Epithelial cell of proximal tubule (primary cell): ENCODE data around the gene FGFR2. TPM values are rescaled to one million over a fixed set of nuclear protein-coding genes. Genes with fewer than 3 reads are reported as not detected.

Experiments
- DNase-seq: peaks from one replicate; pipeline ENCODE4 v3.0.0-alpha.2; 2011; ENCODE audit warnings: low read depth
- H3K4me3 ChIP-seq: 2 replicates; pipeline ENCODE4 v1.5.1; 2011; ENCODE audit warnings: low read depth, mild to moderate bottlenecking, low read length
- total RNA-seq: library from RNA; depleted of rRNA; stranded (reverse); fragments of >200 nt; gene quantifications from 2 replicates; pipeline ENCODE4 v1.2.3, GENCODE V29; 2015
- TF ChIP-seq, protein P1 (sequence below): conservative IDR thresholded peaks from 2 replicates; pipeline ENCODE4 v1.5.1; 2012; ENCODE audit warnings: low read depth, mild to moderate bottlenecking, low read length

Gene FGFR2
- total RNA-seq, 1 donor from 2014 or later, result 1.6 TPM

DNA sequence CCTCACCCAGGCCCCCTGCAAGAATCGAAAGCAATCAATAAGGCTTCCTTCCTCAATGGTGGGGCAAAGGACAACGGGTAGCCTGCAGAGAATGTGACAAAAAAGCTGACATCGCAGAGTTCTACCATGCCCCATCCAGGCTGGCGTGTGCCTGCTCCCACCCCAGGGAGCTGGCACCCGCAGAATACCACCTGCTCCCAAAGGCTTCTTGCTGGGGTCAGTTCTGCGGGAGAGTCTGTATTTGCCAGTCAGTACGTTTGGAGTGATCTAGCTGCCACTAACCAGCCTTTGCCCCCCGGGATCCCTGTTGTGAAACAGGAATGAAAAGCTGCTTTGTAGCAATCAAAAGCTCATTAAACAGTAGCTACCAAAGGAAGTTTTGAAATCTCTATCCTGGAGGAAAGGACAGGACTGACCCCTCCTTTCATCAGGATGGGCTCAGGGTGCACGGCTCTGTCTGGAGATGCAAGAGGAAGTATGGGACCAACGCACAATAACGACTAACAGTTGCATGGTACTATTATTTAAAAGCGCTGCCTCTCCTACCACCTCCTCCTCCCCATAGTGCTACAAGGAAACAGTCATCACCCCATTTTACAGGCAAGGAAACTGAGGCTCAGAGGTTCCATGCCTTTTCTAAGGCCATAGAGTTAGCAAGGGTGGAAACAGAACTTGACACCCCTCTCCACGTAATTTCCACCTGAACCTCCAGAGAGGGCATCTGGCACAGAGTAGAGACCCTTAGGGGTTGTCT lies 67.0 kb downstream of the FGFR2 start:
- H3K4me3 ChIP-seq, result no peak overlapping the region
- DNase-seq, result no peak
- TF ChIP-seq, protein P1, sequence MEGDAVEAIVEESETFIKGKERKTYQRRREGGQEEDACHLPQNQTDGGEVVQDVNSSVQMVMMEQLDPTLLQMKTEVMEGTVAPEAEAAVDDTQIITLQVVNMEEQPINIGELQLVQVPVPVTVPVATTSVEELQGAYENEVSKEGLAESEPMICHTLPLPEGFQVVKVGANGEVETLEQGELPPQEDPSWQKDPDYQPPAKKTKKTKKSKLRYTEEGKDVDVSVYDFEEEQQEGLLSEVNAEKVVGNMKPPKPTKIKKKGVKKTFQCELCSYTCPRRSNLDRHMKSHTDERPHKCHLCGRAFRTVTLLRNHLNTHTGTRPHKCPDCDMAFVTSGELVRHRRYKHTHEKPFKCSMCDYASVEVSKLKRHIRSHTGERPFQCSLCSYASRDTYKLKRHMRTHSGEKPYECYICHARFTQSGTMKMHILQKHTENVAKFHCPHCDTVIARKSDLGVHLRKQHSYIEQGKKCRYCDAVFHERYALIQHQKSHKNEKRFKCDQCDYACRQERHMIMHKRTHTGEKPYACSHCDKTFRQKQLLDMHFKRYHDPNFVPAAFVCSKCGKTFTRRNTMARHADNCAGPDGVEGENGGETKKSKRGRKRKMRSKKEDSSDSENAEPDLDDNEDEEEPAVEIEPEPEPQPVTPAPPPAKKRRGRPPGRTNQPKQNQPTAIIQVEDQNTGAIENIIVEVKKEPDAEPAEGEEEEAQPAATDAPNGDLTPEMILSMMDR, result no peak

DNA sequence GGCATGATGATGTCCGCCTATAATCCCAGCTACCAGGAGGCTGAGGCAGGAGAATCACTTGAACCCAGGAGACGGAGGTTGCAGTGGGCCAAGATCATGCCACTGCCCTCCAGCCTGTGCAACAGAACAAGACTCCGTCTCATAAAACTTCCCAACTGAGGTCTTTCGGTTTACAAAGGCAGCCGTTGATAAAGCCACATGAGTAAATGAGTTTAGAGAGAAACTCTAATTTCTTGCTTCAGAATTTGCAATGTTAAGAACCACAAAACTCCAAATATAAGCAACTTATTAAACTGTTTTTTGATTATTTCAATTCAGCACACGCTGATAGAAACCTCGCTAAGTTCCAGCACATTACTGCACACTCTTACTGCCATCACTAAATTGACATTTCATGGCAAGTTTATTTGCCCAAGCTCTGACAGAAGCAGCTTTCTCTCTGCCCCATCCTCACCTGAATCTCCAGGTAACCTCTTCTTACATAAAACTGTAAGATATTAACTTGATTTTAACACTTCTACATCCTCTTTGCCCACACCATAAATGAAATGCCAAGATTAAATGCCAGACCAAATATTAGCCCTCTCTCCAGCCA lies 67.7 kb downstream of the FGFR2 start:
- no peak overlapping the region for H3K4me3 ChIP-seq
- TF ChIP-seq, protein P1, result no peak
- no peak for DNase-seq

DNA sequence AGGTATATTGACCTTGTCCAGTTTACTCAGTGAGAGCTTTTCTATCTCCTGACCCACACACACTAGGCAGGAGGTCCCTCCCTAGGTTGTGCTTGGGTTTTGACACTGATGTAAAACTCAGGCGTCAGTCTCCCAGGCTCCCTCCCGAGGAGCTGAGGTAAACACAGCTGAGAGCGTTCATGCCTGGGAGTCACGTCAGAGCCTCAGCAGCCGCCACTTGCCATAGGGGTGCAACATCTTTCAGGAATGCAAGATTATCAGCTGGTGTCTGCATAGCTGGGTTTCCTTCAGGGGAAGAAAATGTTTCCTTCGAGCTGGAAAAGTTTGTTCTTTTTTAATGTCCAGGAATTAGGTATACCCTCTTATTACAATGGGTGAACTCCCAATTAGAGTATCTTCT lies 70.6 kb downstream of the FGFR2 start:
- H3K4me3 ChIP-seq, result no peak overlapping the region
- TF ChIP-seq, protein P1, result no peak
- no peak for DNase-seq

DNA sequence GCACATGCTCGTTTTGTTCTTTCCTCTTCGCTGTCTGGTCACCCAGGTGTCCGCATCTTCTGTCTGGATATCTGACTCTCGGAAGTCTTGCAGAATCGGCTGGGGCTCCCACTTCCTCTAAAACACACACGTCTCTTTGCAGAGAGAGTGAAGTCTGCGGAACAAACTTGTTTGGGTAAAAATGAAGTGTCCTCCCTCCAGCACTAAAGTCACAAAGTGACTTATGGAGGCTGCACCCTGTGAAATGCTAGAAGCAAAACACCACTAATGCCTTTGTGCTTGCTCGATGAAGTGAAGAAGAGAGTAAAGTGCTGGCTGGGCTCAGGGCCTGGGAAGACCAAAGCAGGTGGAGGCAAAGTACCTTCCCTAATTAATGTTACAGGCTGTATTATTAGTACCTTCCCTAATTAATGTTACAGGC lies 71.4 kb downstream of the FGFR2 start:
- no peak overlapping the region for H3K4me3 ChIP-seq
- DNase-seq, result no peak
- TF ChIP-seq, protein P1, result no peak

DNA sequence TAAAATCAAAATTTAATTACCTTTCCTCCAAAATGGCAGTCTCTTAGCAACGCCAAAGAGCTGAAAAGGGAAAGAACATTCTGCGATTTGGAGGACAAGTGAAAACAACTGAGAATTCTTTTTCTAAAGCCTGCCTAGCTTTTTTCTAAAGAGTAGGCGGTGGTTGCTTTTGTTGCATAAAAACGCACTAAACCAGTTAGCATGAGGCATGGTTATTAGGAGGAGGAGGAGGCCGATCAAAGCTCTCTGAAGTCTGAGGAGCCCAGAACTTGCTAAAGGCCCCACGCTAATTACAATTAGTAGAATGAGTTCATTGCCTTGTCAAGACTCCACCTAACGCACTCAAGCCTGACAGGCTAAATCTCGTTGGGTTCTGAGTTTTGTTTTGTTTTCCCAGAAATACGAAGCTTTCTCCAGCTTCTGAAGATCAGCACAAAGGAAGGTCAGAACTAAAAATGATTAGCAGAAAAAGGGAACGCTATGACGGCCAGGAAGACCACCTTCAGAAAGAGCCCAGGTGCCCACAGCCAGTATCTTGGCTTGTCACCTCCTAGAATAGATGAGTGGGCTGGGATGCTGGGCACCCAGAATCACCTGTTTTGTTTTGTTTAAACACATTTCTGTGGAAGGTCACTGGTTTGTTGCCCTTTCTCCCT lies 72.0 kb downstream of the FGFR2 start:
- no peak overlapping the region for H3K4me3 ChIP-seq
- DNase-seq, result no peak
- TF ChIP-seq, protein P1, result no peak

DNA sequence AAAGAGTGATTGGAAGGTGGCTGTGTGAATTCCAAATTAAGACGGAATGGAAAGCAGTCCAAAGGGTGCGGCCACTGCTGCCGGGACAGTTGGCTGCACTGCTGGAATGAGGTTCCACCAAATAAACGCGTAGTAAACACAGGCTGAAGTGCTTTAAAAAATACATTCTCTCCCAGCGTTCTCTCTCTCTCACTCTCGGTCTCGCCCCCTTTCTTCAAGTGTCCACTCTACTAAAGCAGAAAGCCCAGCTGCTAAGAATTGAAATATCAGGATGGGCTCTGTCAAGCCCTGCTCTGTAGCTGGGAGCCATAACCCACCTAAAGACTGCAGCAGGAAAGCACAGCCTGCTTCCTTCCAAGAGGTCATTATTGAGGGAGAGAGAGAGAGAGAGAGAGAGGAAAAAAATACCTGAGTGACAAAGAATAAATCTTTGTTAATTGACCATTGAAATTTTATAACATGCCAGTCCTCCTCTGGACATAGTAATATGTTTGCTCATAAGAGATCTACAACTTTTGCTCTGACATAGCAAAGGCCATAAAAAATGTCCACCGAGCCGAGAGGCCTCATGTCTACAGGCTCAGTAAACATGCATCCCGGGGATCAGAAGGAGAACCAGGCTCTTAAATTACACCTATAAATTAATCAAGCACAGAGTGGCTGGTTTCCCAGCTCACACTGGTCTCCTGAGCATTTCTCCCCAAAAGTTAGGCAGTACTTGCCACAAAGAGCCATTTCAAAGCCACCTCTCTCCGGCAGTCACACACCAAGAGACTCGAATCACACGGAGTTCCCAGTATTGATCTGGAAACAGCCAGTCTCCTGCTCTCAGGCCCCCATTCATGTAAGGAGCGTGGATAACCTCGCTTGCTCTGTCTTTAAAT lies 72.8 kb downstream of the FGFR2 start:
- no peak overlapping the region for H3K4me3 ChIP-seq
- TF ChIP-seq, protein P1, result no peak
- no peak for DNase-seq
